A673 (cell line): ENCODE data around the gene SLCO1B1. TPM values are rescaled to one million over a fixed set of nuclear protein-coding genes. Genes with fewer than 3 reads are reported as not detected.

ENCODE experiments used
- BruUV-seq: library from RNA; stranded (reverse); fragments of 400-500 nt; replicated peaks from 2 replicates; lab custom pipeline; 2021; lab: Mats Ljungman, UMichigan
- CTCF ChIA-PET: fragments of 300-600 bp; sonication (Branson Sonifier 250); formaldehyde crosslinking; loops from one replicate; lab custom pipeline; 2022; ENCODE audit warnings: antibody characterized with exemption; lab: Charles Lee
- POLR2A ChIA-PET: fragments of 300-600 bp; sonication (Branson Sonifier 250); formaldehyde crosslinking; loops from one replicate; lab custom pipeline; 2022; ENCODE audit warnings: antibody characterized with exemption; ENCODE audit not compliant: low non-redundant PET; lab: Charles Lee
- DNase-seq: peaks from one replicate; pipeline ENCODE4 v3.0.0-alpha.2; 2015; ENCODE audit warnings: low spot score
- H3K27ac ChIP-seq: fragments of 200-600 bp; sonication (generic); 2 replicates; pipeline ENCODE4 v1.5.1; 2016; ENCODE audit warnings: mixed run types, low read depth, mild to moderate bottlenecking, mixed read lengths, antibody characterized with exemption, low read length; ENCODE audit not compliant: poor library complexity, severe bottlenecking
- H3K27me3 ChIP-seq: fragments of 200-600 bp; sonication (generic); replicated peaks from 2 replicates; pipeline ENCODE4 v1.6.1; 2017; ENCODE audit warnings: mixed run types, low read depth, mild to moderate bottlenecking, mixed read lengths, antibody characterized with exemption, low read length; ENCODE audit not compliant: insufficient read depth, poor library complexity
- H3K36me3 ChIP-seq: fragments of 200-600 bp; sonication (generic); 2 replicates; pipeline ENCODE4 v1.6.1; 2016; ENCODE audit warnings: mixed run types, mild to moderate bottlenecking, mixed read lengths, antibody characterized with exemption, low read length; ENCODE audit not compliant: insufficient read depth, poor library complexity, severe bottlenecking
- H3K4me1 ChIP-seq: fragments of 200-600 bp; sonication (generic); 2 replicates; pipeline ENCODE4 v1.6.1; 2017; ENCODE audit warnings: mixed run types, mild to moderate bottlenecking, mixed read lengths, antibody characterized with exemption, low read length; ENCODE audit not compliant: insufficient read depth, poor library complexity, severe bottlenecking
- H3K4me3 ChIP-seq: fragments of 200-600 bp; sonication (generic); 2 replicates; pipeline ENCODE4 v1.5.1; 2016; ENCODE audit warnings: low read depth, mixed run types, mild to moderate bottlenecking, mixed read lengths, low read length; ENCODE audit not compliant: poor library complexity, severe bottlenecking
- H3K9me3 ChIP-seq: fragments of 200-600 bp; sonication (generic); 2 replicates; pipeline ENCODE4 v1.6.1; 2016; ENCODE audit warnings: mixed run types, low read depth, mild to moderate bottlenecking, mixed read lengths, antibody characterized with exemption, low read length; ENCODE audit not compliant: poor library complexity, severe bottlenecking
- EZH2 ChIP-seq: fragments of 200-600 bp; sonication (generic); IDR thresholded peaks from 2 replicates; pipeline ENCODE4 v1.6.1; 2017; ENCODE audit warnings: borderline replicate concordance, low read depth, mild to moderate bottlenecking, mixed read lengths, antibody characterized with exemption, low read length; ENCODE audit not compliant: poor library complexity, severe bottlenecking
- intact Hi-C: fragments of 100-400 bp; cut with micrococcal nuclease; formaldehyde crosslinking; loops from one replicate; pipeline ENCODE4 v1.10.0; 2022; ENCODE audit not compliant: unreplicated experiment
- total RNA-seq: library from RNA; stranded (reverse); gene quantifications from 2 replicates; pipeline ENCODE4 v1.2.3, GENCODE V29; 2021
- TF ChIP-seq, protein P1 (sequence below): fragments of 300-800, 200-600 bp; sonication (generic); conservative IDR thresholded peaks from 2 replicates; pipeline ENCODE4 v1.5.1; 2017; ENCODE audit warnings: low read depth, mild to moderate bottlenecking, antibody characterized with exemption, low read length, moderate library complexity, mixed read lengths

The SLCO1B1 gene
- total RNA-seq, 1 experiment from 2014 or later, result not detected

DNA sequence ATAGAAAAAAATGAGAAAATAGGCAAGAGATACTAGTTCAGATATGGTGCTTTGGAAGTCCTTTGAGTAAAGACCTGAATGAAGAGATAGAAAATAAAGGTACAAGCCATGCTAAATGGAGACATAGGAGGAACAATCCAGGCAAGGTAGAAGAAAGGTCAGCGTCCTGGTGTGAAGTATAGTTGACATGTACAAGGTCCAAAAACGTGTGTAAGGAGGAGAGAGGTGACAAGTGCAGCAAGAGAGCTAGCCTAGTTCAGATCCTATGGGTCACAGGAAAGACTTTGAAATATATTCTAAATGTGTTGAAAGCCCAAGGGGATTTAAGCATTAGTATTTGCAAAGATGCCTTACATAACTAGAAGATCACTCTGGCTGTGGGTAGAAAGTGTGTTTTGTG lies 88.2 kb downstream of the SLCO1B1 start:
- CTCF ChIA-PET, result interaction anchor here (0.6 kb wide), 1 partner anchor 95 kb away, joined by 5 read pairs; no protein-coding TSS in a partner anchor
- intact Hi-C loops, result no loop called here

DNA sequence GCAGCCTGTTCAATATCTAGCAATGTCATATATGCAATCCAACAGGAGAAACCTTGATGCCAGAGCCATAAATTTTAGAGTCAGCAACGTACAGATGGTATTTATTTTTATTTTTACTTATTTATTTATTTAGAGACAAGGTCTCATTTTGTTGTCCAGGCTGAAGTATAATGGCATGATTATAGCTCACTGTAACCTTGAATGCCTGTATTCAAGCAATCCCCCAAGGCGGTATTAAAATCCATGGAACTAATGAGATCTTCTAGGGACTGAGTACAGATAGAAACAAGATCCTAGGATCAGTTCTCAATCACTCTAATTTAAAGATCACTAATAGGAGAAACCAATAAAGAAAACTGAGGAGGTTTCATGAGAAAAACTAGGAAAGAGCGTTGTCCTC lies 89.3 kb downstream of the SLCO1B1 start:
- H3K9me3 ChIP-seq, result no peaks in the 10 kb centered on the region
- H3K27me3 ChIP-seq, result no peaks in the 10 kb centered on the region
- H3K36me3 ChIP-seq, result no peaks in the 10 kb centered on the region
- ChIA-PET CTCF (no interaction called here), POLR2A (no interaction called here)
- H3K4me1 ChIP-seq, result no peaks in the 10 kb centered on the region
- TF ChIP-seq, protein P1, sequence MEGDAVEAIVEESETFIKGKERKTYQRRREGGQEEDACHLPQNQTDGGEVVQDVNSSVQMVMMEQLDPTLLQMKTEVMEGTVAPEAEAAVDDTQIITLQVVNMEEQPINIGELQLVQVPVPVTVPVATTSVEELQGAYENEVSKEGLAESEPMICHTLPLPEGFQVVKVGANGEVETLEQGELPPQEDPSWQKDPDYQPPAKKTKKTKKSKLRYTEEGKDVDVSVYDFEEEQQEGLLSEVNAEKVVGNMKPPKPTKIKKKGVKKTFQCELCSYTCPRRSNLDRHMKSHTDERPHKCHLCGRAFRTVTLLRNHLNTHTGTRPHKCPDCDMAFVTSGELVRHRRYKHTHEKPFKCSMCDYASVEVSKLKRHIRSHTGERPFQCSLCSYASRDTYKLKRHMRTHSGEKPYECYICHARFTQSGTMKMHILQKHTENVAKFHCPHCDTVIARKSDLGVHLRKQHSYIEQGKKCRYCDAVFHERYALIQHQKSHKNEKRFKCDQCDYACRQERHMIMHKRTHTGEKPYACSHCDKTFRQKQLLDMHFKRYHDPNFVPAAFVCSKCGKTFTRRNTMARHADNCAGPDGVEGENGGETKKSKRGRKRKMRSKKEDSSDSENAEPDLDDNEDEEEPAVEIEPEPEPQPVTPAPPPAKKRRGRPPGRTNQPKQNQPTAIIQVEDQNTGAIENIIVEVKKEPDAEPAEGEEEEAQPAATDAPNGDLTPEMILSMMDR, result no peak
- TF ChIP-seq EZH2, result no peak
- intact Hi-C loops, result no loop called here
- no peak overlapping the region for H3K4me3 ChIP-seq
- DNase-seq, result no peak
- H3K27ac ChIP-seq, result no peak overlapping the region
- no TSS peak for BruUV-seq

More for the DNA sequence above, 88.2 kb downstream of the SLCO1B1 start:
- DNase-seq, result no peak
- Histone ChIP-seq H3K36me3 (no peaks in the 10 kb centered on the region), H3K9me3 (no peaks in the 10 kb centered on the region), H3K27me3 (no peaks in the 10 kb centered on the region), H3K4me1 (no peaks in the 10 kb centered on the region), H3K27ac (no peak overlapping the region), H3K4me3 (no peak overlapping the region)
- TF ChIP-seq EZH2, result no peak
- TF ChIP-seq, protein P1, result no peak
- no TSS peak for BruUV-seq
- POLR2A ChIA-PET, result no interaction called here

DNA sequence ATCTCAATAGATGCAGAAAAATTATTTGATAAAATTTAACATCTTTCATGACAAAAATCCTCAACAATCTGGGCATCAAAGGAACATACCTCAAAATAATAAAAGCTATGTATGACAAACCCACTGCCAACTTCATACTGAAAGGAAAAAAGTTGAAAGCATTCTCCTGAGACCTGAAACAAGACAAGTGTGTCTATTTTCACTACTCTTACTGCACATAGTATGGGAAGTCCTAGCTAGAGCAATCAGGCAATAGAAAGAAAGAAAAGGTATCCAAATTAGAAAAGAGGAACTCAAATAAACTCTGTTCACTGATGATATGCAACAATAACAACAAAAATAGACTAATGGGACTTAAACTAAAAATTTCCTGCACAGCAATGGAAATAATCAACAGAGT lies 90.1 kb downstream of the SLCO1B1 start:
- DNase-seq, result no peak
- ChIA-PET CTCF (no interaction called here), POLR2A (no interaction called here)
- no peak overlapping the region for H3K27ac ChIP-seq
- H3K4me1 ChIP-seq, result no peaks in the 10 kb centered on the region
- TF ChIP-seq, protein P1, result no peak
- no peak for TF ChIP-seq EZH2
- intact Hi-C loops, result no loop called here
- no peaks in the 10 kb centered on the region for H3K9me3 ChIP-seq
- H3K27me3 ChIP-seq, result no peaks in the 10 kb centered on the region
- H3K4me3 ChIP-seq, result no peak overlapping the region
- no TSS peak for BruUV-seq
- no peaks in the 10 kb centered on the region for H3K36me3 ChIP-seq
